Adrenal gland (tissue), 5 donors: ENCODE results near the gene CDH4.

Source experiments
- CTCF ChIP-seq, 6 experiments: fragments of 450-650 bp in 4 of 6; fragments of 200-600 bp in 2 of 6; sonication (generic) in 1 of 6; IDR thresholded peaks; 1 replicate in 5 of 6; 2 replicates in 1 of 6; pipeline versions ENCODE4 v1.5.1 to v1.8.0; 2016 to 2021; ENCODE audit warnings: antibody characterized with exemption in 6 of 6, mild to moderate bottlenecking in 2 of 6, moderate library complexity in 1 of 6
- POLR2A ChIP-seq, 2 donors: fragments of 450-650 bp; IDR thresholded peaks; one replicate each; pipeline ENCODE4 v1.6.1; 2017; ENCODE audit warnings: antibody characterized with exemption in 2 of 2, mild to moderate bottlenecking in 2 of 2, moderate library complexity in 1 of 2
- donor health status: DM: no; HTN: no; CAD: no.

GRCh38 chr20:61937963-61938838, 686.1 kb downstream of the CDH4 start:
- TF ChIP-seq CTCF (IDR thresholded peaks at IDR 0.05) (no peak), POLR2A (IDR thresholded peaks at IDR 0.05) (no peak)
